Measurements from ENCODE around the gene CARS1. TPM values are rescaled to one million over a fixed set of nuclear protein-coding genes. Genes with fewer than 3 reads are reported as not detected.
A peak's percentile ranks its signal among the peaks of the same experiment; 100 is the strongest.

Gene CARS1
- total RNA-seq, 6 experiments from 2014 or later, result 51.2 to 64.3 (median 56.1) TPM

DNA sequence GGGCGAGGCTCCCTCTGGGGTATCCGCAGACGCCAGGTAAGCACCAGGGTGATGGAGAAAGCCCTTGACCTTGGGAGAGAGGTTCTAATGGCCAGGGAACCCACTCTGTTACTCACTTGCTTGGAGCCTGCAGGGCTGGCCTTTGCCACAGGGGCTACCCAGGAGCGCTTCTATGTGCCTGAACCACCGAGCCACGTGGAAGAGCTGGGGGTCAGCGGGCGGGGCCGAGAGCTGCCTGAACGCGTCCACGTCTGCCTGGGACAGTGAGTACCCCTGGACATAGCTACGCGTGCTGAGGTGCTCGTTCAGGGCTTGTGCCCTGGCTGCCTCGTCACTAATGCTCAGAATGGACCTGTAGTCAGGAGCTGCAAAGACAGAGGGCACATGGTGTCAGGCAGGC, 9.6 kb downstream of the CARS1 start:
- no peaks in the 10 kb centered on the region for H3K9me3 Mint-ChIP-seq
- peaks cover under 1% of the 10 kb centered on the region; the same call in 1 of the 2 replicates for H3K36me3 Mint-ChIP-seq (ENCODE audit: low read depth)
- peak overlapping the region; percentile 40; the same call in 1 of the 2 replicates for H3K27ac Mint-ChIP-seq

DNA sequence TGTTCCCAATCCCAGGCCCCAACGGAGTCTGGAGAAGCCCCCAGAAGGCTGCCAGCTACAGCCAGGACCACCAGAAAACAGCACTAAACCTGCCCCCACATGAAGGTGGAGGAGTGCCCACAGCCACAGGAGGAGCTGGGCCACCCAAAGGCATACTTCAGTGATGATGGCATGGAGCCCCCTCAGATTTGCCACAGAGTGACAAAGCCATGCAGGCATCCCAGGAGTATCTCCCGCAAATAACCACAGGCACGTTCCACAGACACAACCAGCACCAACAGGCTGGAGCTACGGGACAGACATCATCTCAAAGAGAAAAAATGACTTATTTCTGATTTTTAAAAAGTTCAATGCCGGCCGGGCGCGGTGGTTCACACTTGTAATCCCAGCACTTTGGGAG, 10.6 kb downstream of the CARS1 start:
- DNase-seq, result no peak
- peaks cover 1% of the 10 kb centered on the region for H3K27me3 Mint-ChIP-seq (ENCODE audit: insufficient read depth)
- no peak overlapping the region for H3K27ac Mint-ChIP-seq
- peaks cover 39% of the 10 kb centered on the region for H3K4me1 Mint-ChIP-seq (ENCODE audit: low read depth)
- TF ChIP-seq, protein P1, sequence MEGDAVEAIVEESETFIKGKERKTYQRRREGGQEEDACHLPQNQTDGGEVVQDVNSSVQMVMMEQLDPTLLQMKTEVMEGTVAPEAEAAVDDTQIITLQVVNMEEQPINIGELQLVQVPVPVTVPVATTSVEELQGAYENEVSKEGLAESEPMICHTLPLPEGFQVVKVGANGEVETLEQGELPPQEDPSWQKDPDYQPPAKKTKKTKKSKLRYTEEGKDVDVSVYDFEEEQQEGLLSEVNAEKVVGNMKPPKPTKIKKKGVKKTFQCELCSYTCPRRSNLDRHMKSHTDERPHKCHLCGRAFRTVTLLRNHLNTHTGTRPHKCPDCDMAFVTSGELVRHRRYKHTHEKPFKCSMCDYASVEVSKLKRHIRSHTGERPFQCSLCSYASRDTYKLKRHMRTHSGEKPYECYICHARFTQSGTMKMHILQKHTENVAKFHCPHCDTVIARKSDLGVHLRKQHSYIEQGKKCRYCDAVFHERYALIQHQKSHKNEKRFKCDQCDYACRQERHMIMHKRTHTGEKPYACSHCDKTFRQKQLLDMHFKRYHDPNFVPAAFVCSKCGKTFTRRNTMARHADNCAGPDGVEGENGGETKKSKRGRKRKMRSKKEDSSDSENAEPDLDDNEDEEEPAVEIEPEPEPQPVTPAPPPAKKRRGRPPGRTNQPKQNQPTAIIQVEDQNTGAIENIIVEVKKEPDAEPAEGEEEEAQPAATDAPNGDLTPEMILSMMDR (IDR thresholded peaks at IDR 0.05), result no peak
- no peak overlapping the region for H3K4me3 Mint-ChIP-seq
- no peaks in the 10 kb centered on the region for H3K9me3 Mint-ChIP-seq
- no peaks in the 10 kb centered on the region for H3K36me3 Mint-ChIP-seq (ENCODE audit: low read depth)

More for the DNA sequence above, 9.6 kb downstream of the CARS1 start:
- peaks cover 1% of the 10 kb centered on the region for H3K27me3 Mint-ChIP-seq (ENCODE audit: insufficient read depth)
- H3K4me3 Mint-ChIP-seq, result no peak overlapping the region
- H3K4me1 Mint-ChIP-seq (ENCODE audit: low read depth), result peaks cover 42% of the 10 kb centered on the region
- no peak for DNase-seq
- TF ChIP-seq, protein P1 (IDR thresholded peaks at IDR 0.05), result no peak

DNA sequence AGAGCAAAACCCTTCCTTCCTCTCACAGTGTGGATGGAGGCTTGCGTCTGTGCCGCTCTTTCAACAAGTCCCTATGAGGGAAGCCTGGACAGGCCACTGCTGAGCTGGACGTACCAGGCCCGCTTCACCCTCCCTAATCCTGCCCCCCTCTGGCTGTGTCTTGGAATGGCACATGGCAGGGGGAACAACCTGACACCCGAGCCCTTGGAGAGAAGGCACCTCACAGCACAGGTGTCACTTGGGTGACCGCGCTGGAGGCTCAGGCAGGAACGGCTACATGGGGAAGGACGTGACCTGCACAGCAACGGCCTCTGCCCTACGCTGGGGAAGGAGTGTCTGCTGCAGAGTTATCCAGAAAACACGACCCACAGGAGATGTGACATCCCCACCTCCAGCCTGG, 11.0 kb downstream of the CARS1 start:
- Mint-ChIP-seq H3K27me3 (ENCODE audit: insufficient read depth) (peaks cover 1% of the 10 kb centered on the region), H3K36me3 (ENCODE audit: low read depth) (no peaks in the 10 kb centered on the region), H3K9me3 (no peaks in the 10 kb centered on the region), H3K27ac (peak overlapping the region; percentile 9; the same call in 1 of the 2 replicates), H3K4me1 (ENCODE audit: low read depth) (peaks cover 34% of the 10 kb centered on the region), H3K4me3 (no peak overlapping the region)
- no peak for DNase-seq
- TF ChIP-seq, protein P1 (IDR thresholded peaks at IDR 0.05), result peak; percentile 53

DNA sequence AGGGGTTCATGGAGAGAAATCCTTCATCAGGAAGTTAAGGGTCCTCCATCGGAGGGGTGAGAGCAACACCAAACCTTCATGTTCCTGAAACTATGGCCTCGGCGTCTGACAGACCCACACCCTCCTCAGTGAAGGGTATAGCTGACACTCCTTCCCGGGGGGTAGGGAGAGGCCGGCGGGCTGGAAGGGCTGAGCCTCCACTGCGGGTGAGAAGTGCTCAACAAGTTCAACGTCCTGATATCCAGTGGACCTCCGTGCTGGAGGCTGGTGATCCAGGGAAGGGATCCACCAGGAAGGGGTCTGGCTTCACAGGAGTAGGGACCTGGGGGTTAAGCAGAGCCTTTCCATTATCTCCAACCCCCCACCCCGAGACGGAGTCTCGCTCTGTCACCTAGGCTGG, 12.3 kb downstream of the CARS1 start:
- H3K4me1 Mint-ChIP-seq (ENCODE audit: low read depth), result peaks cover 21% of the 10 kb centered on the region
- no peak overlapping the region for H3K4me3 Mint-ChIP-seq
- peaks cover 9% of the 10 kb centered on the region; the same call in 1 of the 2 replicates for H3K36me3 Mint-ChIP-seq (ENCODE audit: low read depth)
- TF ChIP-seq, protein P1 (IDR thresholded peaks at IDR 0.05), result no peak
- H3K27me3 Mint-ChIP-seq (ENCODE audit: insufficient read depth), result peaks cover 1% of the 10 kb centered on the region
- no peaks in the 10 kb centered on the region for H3K9me3 Mint-ChIP-seq
- DNase-seq, result no peak
- H3K27ac Mint-ChIP-seq, result no peak overlapping the region; the same call in 1 of the 2 replicates

DNA sequence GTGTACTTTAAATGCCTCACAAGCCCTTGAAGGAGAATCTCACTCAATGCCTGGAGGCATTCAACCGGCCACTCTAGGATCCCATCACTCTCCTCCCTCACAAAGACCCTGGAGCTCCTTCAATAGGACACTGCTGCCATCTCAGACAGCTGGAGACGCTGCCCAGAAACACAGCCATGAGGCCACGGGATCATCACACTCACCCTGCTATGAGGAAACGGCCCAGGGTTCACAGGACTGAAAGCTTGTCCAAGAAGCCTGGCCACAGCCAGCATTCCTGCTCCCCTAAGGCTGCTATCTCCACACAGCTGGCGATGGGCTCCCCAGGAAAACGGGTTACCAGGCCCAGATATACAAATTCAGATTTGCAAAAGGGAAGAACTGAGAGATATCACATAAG, 13.2 kb downstream of the CARS1 start:
- Mint-ChIP-seq H3K27me3 (ENCODE audit: insufficient read depth) (peaks cover 1% of the 10 kb centered on the region; the same call in 1 of the 2 replicates), H3K9me3 (no peaks in the 10 kb centered on the region), H3K4me3 (no peak overlapping the region), H3K4me1 (ENCODE audit: low read depth) (peaks cover 12% of the 10 kb centered on the region), H3K36me3 (ENCODE audit: low read depth) (peaks cover 14% of the 10 kb centered on the region; the same call in 1 of the 2 replicates), H3K27ac (peak overlapping the region; percentile 67; the same call in 1 of the 2 replicates)
- DNase-seq, result no peak
- TF ChIP-seq, protein P1 (IDR thresholded peaks at IDR 0.05), result no peak
